Tibial nerve (tissue), 4 donors: ENCODE data around the gene OCRL. TPM values are rescaled to one million over a fixed set of nuclear protein-coding genes. Genes with fewer than 3 reads are reported as not detected.

Experiments used
- DNase-seq, 2 donors: peaks; one replicate each; pipeline ENCODE4 v3.0.0-alpha.2; 2019; ENCODE audit warnings: low spot score in 2 of 2
- H3K27ac ChIP-seq, 4 donors: fragments of 200-600 bp; sonication (generic) in 3 of 4; one replicate each; pipeline ENCODE4 v1.5.1; 2017 to 2019; ENCODE audit warnings: mild to moderate bottlenecking in 1 of 4
- H3K27me3 ChIP-seq, 2 donors: fragments of 200-600 bp; sonication (generic) in 1 of 2; one replicate each; pipeline versions ENCODE4 v1.5.1 to v1.6.0; 2017 to 2019
- H3K36me3 ChIP-seq, 3 donors: fragments of 200-600 bp; sonication (generic); one replicate each; pipeline ENCODE4 v1.5.1; 2018 to 2019
- H3K4me1 ChIP-seq, 4 donors: fragments of 200-600 bp; sonication (generic) in 3 of 4; one replicate each; pipeline ENCODE4 v1.5.1; 2017 to 2019
- H3K4me3 ChIP-seq, 4 donors: fragments of 200-600 bp; sonication (generic) in 3 of 4; one replicate each; pipeline ENCODE4 v1.5.1; 2017 to 2019; ENCODE audit warnings: mild to moderate bottlenecking in 1 of 4, moderate library complexity in 1 of 4
- H3K9me3 ChIP-seq, 4 donors: fragments of 200-600 bp; sonication (generic) in 3 of 4; one replicate each; pipeline ENCODE4 v1.5.1; 2017 to 2019
- EP300 ChIP-seq, 2 donors: sonication (generic); formaldehyde crosslinking; IDR thresholded peaks; one replicate each; pipeline ENCODE4 v1.6.1; 2017; ENCODE audit warnings: antibody characterized with exemption in 2 of 2, mild to moderate bottlenecking in 1 of 2
- POLR2A ChIP-seq, 2 donors: fragments of 450-650 bp; IDR thresholded peaks; one replicate each; pipeline ENCODE4 v1.6.1; 2017; ENCODE audit warnings: antibody characterized with exemption in 2 of 2, mild to moderate bottlenecking in 2 of 2, moderate library complexity in 2 of 2
- WGBS, 2 donors: methylation state at CpG; one replicate each; pipeline ENCODE4 v1.1.5; 2018; 5-methylcytosine and 5-hydroxymethylcytosine counted together
- total RNA-seq, 4 donors: library from RNA; depleted of rRNA; stranded (reverse); fragments of >200 nt; gene quantifications; one replicate each; pipeline ENCODE4 v1.1.0, GENCODE V29; 2016
- TF ChIP-seq, protein P1 (sequence below), 5 experiments: fragments of 200-600 bp in 3 of 5; fragments of 450-650 bp in 2 of 5; sonication (generic) in 3 of 5; IDR thresholded peaks; one replicate each; pipeline ENCODE4 v1.5.1; 2016 to 2019; ENCODE audit warnings: antibody characterized with exemption in 5 of 5, mild to moderate bottlenecking in 3 of 5, moderate library complexity in 2 of 5

OCRL gene
- total RNA-seq, 4 donors from 2014 or later: 14.7 to 23.0 (median 22.6) TPM

DNA sequence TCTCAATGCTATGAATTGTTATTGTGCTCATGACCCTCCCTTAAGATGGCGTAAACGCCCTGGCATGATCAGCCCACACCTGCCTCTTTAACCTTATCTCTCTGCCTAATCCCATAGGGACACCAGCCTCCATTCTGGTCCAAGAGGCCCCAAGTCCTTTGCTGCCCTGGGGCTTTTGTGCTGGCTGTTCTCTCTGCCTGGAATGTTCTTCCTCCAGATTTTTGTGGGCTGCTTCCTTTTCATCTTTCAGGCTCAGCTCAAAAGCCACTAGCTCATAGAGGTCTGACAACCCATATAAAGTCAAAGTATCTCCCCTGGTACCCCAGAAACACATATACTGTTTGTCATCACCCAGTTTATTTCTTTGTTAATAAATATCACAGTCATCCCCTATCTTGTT, 72.3 kb downstream of the OCRL start:
- no peaks in the 10 kb centered on the region for H3K9me3 ChIP-seq
- no peak for DNase-seq
- no peaks in the 10 kb centered on the region for H3K4me1 ChIP-seq
- H3K27me3 ChIP-seq: peaks cover 0 to 4% of the 10 kb centered on the region in 2 donors
- H3K4me3 ChIP-seq: no peak overlapping the region
- WGBS, 2 donors: 83% methylated on average over 2 of the region's 2 CpGs
- no peaks in the 10 kb centered on the region for H3K36me3 ChIP-seq
- TF ChIP-seq, protein P1, sequence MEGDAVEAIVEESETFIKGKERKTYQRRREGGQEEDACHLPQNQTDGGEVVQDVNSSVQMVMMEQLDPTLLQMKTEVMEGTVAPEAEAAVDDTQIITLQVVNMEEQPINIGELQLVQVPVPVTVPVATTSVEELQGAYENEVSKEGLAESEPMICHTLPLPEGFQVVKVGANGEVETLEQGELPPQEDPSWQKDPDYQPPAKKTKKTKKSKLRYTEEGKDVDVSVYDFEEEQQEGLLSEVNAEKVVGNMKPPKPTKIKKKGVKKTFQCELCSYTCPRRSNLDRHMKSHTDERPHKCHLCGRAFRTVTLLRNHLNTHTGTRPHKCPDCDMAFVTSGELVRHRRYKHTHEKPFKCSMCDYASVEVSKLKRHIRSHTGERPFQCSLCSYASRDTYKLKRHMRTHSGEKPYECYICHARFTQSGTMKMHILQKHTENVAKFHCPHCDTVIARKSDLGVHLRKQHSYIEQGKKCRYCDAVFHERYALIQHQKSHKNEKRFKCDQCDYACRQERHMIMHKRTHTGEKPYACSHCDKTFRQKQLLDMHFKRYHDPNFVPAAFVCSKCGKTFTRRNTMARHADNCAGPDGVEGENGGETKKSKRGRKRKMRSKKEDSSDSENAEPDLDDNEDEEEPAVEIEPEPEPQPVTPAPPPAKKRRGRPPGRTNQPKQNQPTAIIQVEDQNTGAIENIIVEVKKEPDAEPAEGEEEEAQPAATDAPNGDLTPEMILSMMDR (IDR thresholded peaks at IDR 0.05): no peak
- no peak for TF ChIP-seq POLR2A (IDR thresholded peaks at IDR 0.05)
- TF ChIP-seq EP300 (IDR thresholded peaks at IDR 0.05): no peak
- no peak overlapping the region for H3K27ac ChIP-seq

DNA sequence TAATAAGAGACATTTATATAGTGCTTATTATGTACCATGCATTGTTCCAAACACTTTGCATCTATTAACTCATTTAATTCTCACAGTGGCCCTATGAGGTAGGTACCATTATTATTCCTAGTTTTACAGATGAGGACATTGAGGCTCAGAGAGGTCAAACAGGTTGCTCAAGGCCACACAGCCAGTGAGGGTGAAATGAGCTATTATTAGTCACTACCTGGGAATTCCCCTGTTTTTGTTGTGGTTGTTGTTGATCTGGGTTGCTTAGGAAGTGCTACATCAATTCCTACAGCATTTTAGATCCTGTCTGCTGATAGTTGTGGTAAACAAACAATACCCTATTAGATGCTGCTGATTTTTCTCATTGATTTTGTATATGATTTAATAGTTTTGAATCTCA, 73.5 kb downstream of the OCRL start:
- Histone ChIP-seq H3K4me3 (no peak overlapping the region), H3K36me3 (no peaks in the 10 kb centered on the region), H3K27ac (no peak overlapping the region), H3K27me3 (peaks cover 0 to 4% of the 10 kb centered on the region in 2 donors), H3K4me1 (no peaks in the 10 kb centered on the region), H3K9me3 (no peaks in the 10 kb centered on the region)
- no peak for DNase-seq
- TF ChIP-seq POLR2A (IDR thresholded peaks at IDR 0.05): no peak
- TF ChIP-seq EP300 (IDR thresholded peaks at IDR 0.05): no peak
- TF ChIP-seq, protein P1 (IDR thresholded peaks at IDR 0.05): no peak

DNA sequence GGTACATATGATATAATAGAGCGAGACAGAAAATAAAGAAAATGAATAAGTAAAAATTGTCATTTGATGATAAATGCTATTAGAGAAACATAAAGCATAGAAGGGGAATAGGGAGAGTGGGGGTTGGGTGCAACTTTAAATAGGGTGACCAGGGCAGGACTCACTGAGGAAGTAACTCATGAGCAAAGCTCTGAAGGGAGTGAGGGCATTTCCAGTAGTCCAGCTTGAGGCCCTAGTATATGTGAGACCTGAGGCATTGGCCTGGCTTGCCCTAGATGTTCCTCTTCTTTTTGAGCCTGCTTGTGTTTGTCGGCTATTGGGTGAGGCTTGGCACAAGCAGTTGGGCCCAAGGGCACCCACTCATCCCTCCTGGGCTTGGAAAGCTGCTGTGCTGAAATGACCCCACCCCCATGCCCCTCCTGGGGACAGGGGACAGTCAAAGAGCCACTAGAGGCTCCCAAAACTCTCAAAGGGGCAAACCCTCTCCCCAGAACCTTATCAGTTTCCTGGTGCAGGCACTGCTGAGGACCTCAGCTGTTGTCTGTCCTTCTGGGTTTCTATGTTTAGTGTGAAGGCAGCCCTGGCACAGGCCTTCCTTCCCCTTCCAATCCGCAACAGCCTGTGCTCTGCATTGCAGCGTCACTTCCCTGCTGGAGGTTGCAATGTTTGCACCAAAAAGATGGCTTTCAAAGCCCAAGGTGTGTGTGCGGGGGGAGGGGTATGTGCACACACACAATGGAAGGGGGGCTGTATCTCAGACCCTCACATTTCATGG, 74.6 kb downstream of the OCRL start:
- 78 to 93% methylated on average over 5 of the region's 5 CpGs for WGBS, 2 donors
- no peaks in the 10 kb centered on the region for H3K36me3 ChIP-seq

DNA sequence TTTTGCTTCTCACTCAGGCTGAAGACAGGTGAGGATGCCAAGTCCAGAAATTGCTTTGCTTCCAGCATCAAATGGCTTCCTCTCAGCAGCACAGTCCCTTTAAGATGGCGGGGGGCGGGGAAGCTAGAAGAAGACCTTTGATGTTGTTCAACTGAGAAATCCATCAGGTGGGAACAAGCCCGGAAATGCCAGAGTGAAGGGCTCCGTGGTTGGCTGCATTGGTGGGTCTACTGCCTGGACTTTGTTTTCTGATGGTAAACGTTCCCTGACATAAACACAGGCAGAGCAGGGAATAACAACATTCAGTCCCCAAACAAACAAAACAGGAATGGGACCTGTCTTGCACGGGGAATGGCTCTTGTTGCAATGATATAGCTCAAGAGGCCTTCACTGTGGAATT, 77.4 kb downstream of the OCRL start:
- no peaks in the 10 kb centered on the region for H3K4me1 ChIP-seq
- H3K27me3 ChIP-seq: peaks cover 0 to 4% of the 10 kb centered on the region in 2 donors
- 62 to 71% methylated on average over 6 of the region's 6 CpGs for WGBS, 2 donors
- H3K9me3 ChIP-seq: no peaks in the 10 kb centered on the region
- no peaks in the 10 kb centered on the region for H3K36me3 ChIP-seq
- no peak overlapping the region for H3K27ac ChIP-seq
- TF ChIP-seq, protein P1 (IDR thresholded peaks at IDR 0.05): no peak
- TF ChIP-seq EP300 (IDR thresholded peaks at IDR 0.05) (no peak), POLR2A (IDR thresholded peaks at IDR 0.05) (no peak)
- DNase-seq: no peak
- no peak overlapping the region for H3K4me3 ChIP-seq

More for the DNA sequence above, 74.6 kb downstream of the OCRL start:
- no peak for DNase-seq
- H3K9me3 ChIP-seq: no peaks in the 10 kb centered on the region
- H3K4me3 ChIP-seq: no peak overlapping the region
- H3K27ac ChIP-seq: no peak overlapping the region
- H3K4me1 ChIP-seq: no peaks in the 10 kb centered on the region
- TF ChIP-seq, protein P1 (IDR thresholded peaks at IDR 0.05): no peak
- TF ChIP-seq EP300 (IDR thresholded peaks at IDR 0.05): no peak
- peaks cover 0 to 4% of the 10 kb centered on the region in 2 donors for H3K27me3 ChIP-seq

DNA sequence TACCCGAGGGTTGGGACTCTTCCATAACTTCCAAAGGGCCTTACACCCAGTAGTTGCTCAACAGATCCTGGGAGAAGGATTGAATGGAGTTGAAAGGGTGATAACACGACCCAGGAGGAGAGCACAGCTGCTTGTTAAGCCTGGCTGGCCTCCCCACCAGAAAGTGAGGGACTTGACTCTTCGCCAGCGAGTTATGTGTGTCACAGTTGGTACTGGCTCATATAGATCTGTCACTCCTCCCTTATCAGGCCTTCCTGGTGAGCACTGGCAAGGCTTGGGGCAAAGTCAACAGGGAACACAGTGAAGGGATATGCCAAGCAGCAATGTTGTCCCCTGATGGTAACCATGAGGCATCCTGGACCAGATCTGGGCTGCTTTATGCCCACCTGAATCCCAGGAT, 78.9 kb downstream of the OCRL start:
- TF ChIP-seq, protein P1 (IDR thresholded peaks at IDR 0.05): no peak
- Histone ChIP-seq H3K36me3 (no peaks in the 10 kb centered on the region), H3K27me3 (peaks cover 0 to 4% of the 10 kb centered on the region in 2 donors), H3K4me3 (no peak overlapping the region), H3K27ac (no peak overlapping the region), H3K4me1 (no peaks in the 10 kb centered on the region), H3K9me3 (no peaks in the 10 kb centered on the region)
- DNase-seq: no peak
- 62 to 85% methylated on average over 4 of the region's 4 CpGs for WGBS, 2 donors
